HG02642 (cell line): ENCODE results near the gene TRMT44.
"Not testable (repeated sequence)": the region's sequence is repeated elsewhere in the genome, so short reads cannot be mapped to it uniquely, and the experiment has no call there.

ENCODE experiments used
- ATAC-seq: cut with Tn5 transposase; IDR thresholded peaks from one replicate; pipeline ENCODE4 v1.9.1; 2021; ENCODE audit warnings: mild to moderate bottlenecking; ENCODE audit not compliant: unreplicated experiment, poor library complexity

TRMT44 gene

GRCh38 chr4:8404791-8405515 lies 35.6 kb upstream of the TRMT44 start:
- ATAC-seq = no peak

- ATAC-seq = no peak
Measured at GRCh38 chr4:8405516-8405875, 35.1 kb upstream of the TRMT44 start.

- not testable (repeated sequence) for ATAC-seq
Measured at GRCh38 chr4:8406887-8407286, 33.7 kb upstream of the TRMT44 start.

GRCh38 chr4:8407316-8407715 lies 33.3 kb upstream of the TRMT44 start:
- ATAC-seq = no peak

- no peak for ATAC-seq
Measured at GRCh38 chr4:8407756-8408155, 32.8 kb upstream of the TRMT44 start.

- ATAC-seq = no peak
Measured at GRCh38 chr4:8409264-8410065, 31.1 kb upstream of the TRMT44 start.

GRCh38 chr4:8410066-8410625 lies 30.4 kb upstream of the TRMT44 start:
- no peak for ATAC-seq

GRCh38 chr4:8410641-8411271 lies 29.8 kb upstream of the TRMT44 start:
- peak; percentile 40 for ATAC-seq

- no peak for ATAC-seq
Measured at GRCh38 chr4:8411351-8412180, 29.0 kb upstream of the TRMT44 start.

GRCh38 chr4:8412288-8412687 lies 28.3 kb upstream of the TRMT44 start:
- no peak for ATAC-seq

- ATAC-seq = no peak
Measured at GRCh38 chr4:8414377-8414776, 26.2 kb upstream of the TRMT44 start.

GRCh38 chr4:8417071-8417614 lies 23.4 kb upstream of the TRMT44 start:
- ATAC-seq = no peak

- ATAC-seq = peak; percentile 79
Measured at GRCh38 chr4:8419222-8420041, 21.1 kb upstream of the TRMT44 start.

GRCh38 chr4:8420151-8420550 lies 20.4 kb upstream of the TRMT44 start:
- ATAC-seq = not testable (repeated sequence)

- ATAC-seq = no peak
Measured at GRCh38 chr4:8422327-8422726, 18.2 kb upstream of the TRMT44 start.

- ATAC-seq = no peak
Measured at GRCh38 chr4:8422786-8423185, 17.8 kb upstream of the TRMT44 start.

- no peak for ATAC-seq
Measured at GRCh38 chr4:8427262-8427661, 13.3 kb upstream of the TRMT44 start.

GRCh38 chr4:8427761-8428287 lies 12.8 kb upstream of the TRMT44 start:
- ATAC-seq = peak; percentile 48
